NCI-H69 (cell line): ENCODE measurements around the gene GABRB1.
A peak's percentile ranks its signal among the peaks of the same experiment; 100 is the strongest.

Experiments
- DNase-seq: peaks from one replicate; lab custom pipeline; 2025; lab: John Stamatoyannopoulos, UW

Gene GABRB1

GRCh38 chr4:47031011-47031678, at the start of gene GABRB1:
Gene GABRB1 (plus strand): TSS chr4:47031567.
- peak; percentile 2 for DNase-seq

GRCh38 chr4:46984781-46985180, 46.6 kb upstream of the GABRB1 start:
- no peak for DNase-seq

GRCh38 chr4:46986922-46987638, 44.3 kb upstream of the GABRB1 start:
- no peak for DNase-seq

- DNase-seq = no peak
Observed at GRCh38 chr4:46992338-46992737, 39.0 kb upstream of the GABRB1 start.

GRCh38 chr4:46993075-46994006, 38.0 kb upstream of the GABRB1 start, which contains the start of gene GABRA4:
Gene GABRA4 (minus strand): TSS chr4:46993581. CDS start chr4:46993424, 157 bp downstream.
- no peak for DNase-seq

- no peak for DNase-seq
Observed at GRCh38 chr4:46994007-46994405, 37.4 kb upstream of the GABRB1 start.

GRCh38 chr4:46999566-46999965, 31.8 kb upstream of the GABRB1 start:
- DNase-seq = no peak

- no peak for DNase-seq
Observed at GRCh38 chr4:47000406-47000805, 31.0 kb upstream of the GABRB1 start.

GRCh38 chr4:47002580-47002979, 28.8 kb upstream of the GABRB1 start:
- no peak for DNase-seq

GRCh38 chr4:47010347-47010911, 20.9 kb upstream of the GABRB1 start:
- no peak for DNase-seq

GRCh38 chr4:47010912-47011446, 20.4 kb upstream of the GABRB1 start:
- no peak for DNase-seq

GRCh38 chr4:47012676-47013075, 18.7 kb upstream of the GABRB1 start:
- DNase-seq = no peak

- no peak for DNase-seq
Observed at GRCh38 chr4:47013373-47013772, 18.0 kb upstream of the GABRB1 start.

GRCh38 chr4:47017081-47017480, 14.3 kb upstream of the GABRB1 start:
- no peak for DNase-seq

GRCh38 chr4:47017494-47017893, 13.9 kb upstream of the GABRB1 start:
- no peak for DNase-seq

GRCh38 chr4:47031751-47032404, 511 bp downstream of the GABRB1 start:
- DNase-seq = peak; percentile 0

- peak; percentile 10 for DNase-seq
Observed at GRCh38 chr4:47032405-47033106, 1.2 kb downstream of the GABRB1 start.

- no peak for DNase-seq
Observed at GRCh38 chr4:47038263-47038662, 6.9 kb downstream of the GABRB1 start.

GRCh38 chr4:47040828-47041227, 9.5 kb downstream of the GABRB1 start:
- no peak for DNase-seq

GRCh38 chr4:47043821-47044220, 12.5 kb downstream of the GABRB1 start:
- no peak for DNase-seq

- DNase-seq = no peak
Observed at GRCh38 chr4:47045261-47045660, 13.9 kb downstream of the GABRB1 start.
